Panc1 (cell line): ENCODE data around the gene PLEKHG5. TPM values are rescaled to one million over a fixed set of nuclear protein-coding genes. Genes with fewer than 3 reads are reported as not detected.

Experiments used
- ATAC-seq: fragments of 200-7000 bp; cut with Tn5 transposase; 2 replicates; pipeline ENCODE4 v1.9.1; 2020; ENCODE audit warnings: mild to moderate bottlenecking, moderate library complexity
- BruUV-seq: library from RNA; stranded (reverse); fragments of 400-500 nt; replicated peaks from 2 replicates; lab custom pipeline; 2021; lab: Mats Ljungman, UMichigan
- CTCF ChIA-PET: fragments of 300-600 bp; sonication (Branson Sonifier 250); formaldehyde crosslinking; loops from one replicate; lab custom pipeline; 2022; ENCODE audit warnings: antibody characterized with exemption; lab: Charles Lee
- POLR2A ChIA-PET: fragments of 300-600 bp; sonication (Branson Sonifier 250); formaldehyde crosslinking; loops from one replicate; lab custom pipeline; 2022; ENCODE audit warnings: antibody characterized with exemption; lab: Charles Lee
- DNase-seq: peaks from one replicate; pipeline ENCODE4 v3.0.0-alpha.2; 2010; ENCODE audit warnings: low read depth, low spot score
- H3K27ac ChIP-seq: 2 replicates; pipeline ENCODE4 v1.5.1; 2011; ENCODE audit warnings: mild to moderate bottlenecking, low read length, inconsistent platforms
- H3K27me3 ChIP-seq: fragments of 200-500 bp; sonication (Bioruptor generic); 2 replicates; pipeline ENCODE4 v1.6.0; 2014; ENCODE audit warnings: low read length, inconsistent platforms; ENCODE audit not compliant: control insufficient read depth, insufficient read depth
- H3K36me3 ChIP-seq: fragments of 200-500 bp; sonication (Bioruptor generic); 2 replicates; pipeline ENCODE4 v1.5.1; 2014; ENCODE audit warnings: inconsistent platforms, mild to moderate bottlenecking, low read length, moderate library complexity; ENCODE audit not compliant: control insufficient read depth, insufficient read depth
- H3K4me1 ChIP-seq: 2 replicates; pipeline ENCODE4 v1.5.1; 2011; ENCODE audit warnings: inconsistent platforms, mild to moderate bottlenecking, low read length, moderate library complexity; ENCODE audit not compliant: control insufficient read depth, insufficient read depth
- H3K4me3 ChIP-seq, 2 experiments: 2 replicates each; pipeline ENCODE4 v1.5.1; 2011 to 2012; ENCODE audit warnings: low read depth in 2 of 2, low read length in 2 of 2, mild to moderate bottlenecking in 2 of 2, inconsistent platforms in 1 of 2, moderate library complexity in 1 of 2
- H3K9me3 ChIP-seq: fragments of 200-500 bp; sonication (Bioruptor generic); 2 replicates; pipeline ENCODE4 v1.5.1; 2014; ENCODE audit warnings: low read depth, mild to moderate bottlenecking, inconsistent platforms, low read length, moderate library complexity; ENCODE audit not compliant: control insufficient read depth, insufficient read depth
- POLR2AphosphoS5 ChIP-seq: IDR thresholded peaks from 2 replicates; pipeline ENCODE4 v1.6.1; 2012; ENCODE audit warnings: mild to moderate bottlenecking, low read depth, low read length, moderate library complexity
- SIN3A ChIP-seq: IDR thresholded peaks from 2 replicates; pipeline ENCODE4 v1.6.1; 2012; ENCODE audit warnings: low read depth, mild to moderate bottlenecking, low read length, moderate library complexity, borderline replicate concordance; ENCODE audit not compliant: insufficient read depth
- TCF7L2 ChIP-seq: IDR thresholded peaks from 2 replicates; pipeline ENCODE4 v1.6.1; 2011; ENCODE audit warnings: mild to moderate bottlenecking, low read depth, low read length, inconsistent platforms
- in situ Hi-C: cut with HindIII; loops from 2 replicates; pipeline ENCODE4 v1.10.0; 2016; ENCODE audit warnings: low sequenced_read_pairs, low pct_unique_long_range_greater_than_20kb
- intact Hi-C: fragments of 100-400 bp; cut with micrococcal nuclease; formaldehyde crosslinking; loops from one replicate; pipeline ENCODE4 v1.10.0; 2022; ENCODE audit not compliant: unreplicated experiment
- total RNA-seq: library from RNA; stranded (reverse); gene quantifications from one replicate; pipeline ENCODE4 v1.2.1, GENCODE V29; 2021; ENCODE audit not compliant: unreplicated experiment
- TF ChIP-seq, protein P1 (sequence below), 2 experiments: IDR thresholded peaks; 2 replicates each; pipeline ENCODE4 v1.6.1; 2011 to 2012; ENCODE audit warnings: low read depth in 2 of 2, control low read depth in 1 of 2, low read length in 1 of 2, mild to moderate bottlenecking in 1 of 2, moderate library complexity in 1 of 2; ENCODE audit not compliant: insufficient read depth in 1 of 2
- TF ChIP-seq, protein P2 (sequence below): fragments of 450-650 bp; IDR thresholded peaks from 2 replicates; pipeline ENCODE4 v1.5.1; 2017; ENCODE audit warnings: mild to moderate bottlenecking

The PLEKHG5 gene
- total RNA-seq, 1 experiment from 2014 or later = 6.8 TPM

DNA sequence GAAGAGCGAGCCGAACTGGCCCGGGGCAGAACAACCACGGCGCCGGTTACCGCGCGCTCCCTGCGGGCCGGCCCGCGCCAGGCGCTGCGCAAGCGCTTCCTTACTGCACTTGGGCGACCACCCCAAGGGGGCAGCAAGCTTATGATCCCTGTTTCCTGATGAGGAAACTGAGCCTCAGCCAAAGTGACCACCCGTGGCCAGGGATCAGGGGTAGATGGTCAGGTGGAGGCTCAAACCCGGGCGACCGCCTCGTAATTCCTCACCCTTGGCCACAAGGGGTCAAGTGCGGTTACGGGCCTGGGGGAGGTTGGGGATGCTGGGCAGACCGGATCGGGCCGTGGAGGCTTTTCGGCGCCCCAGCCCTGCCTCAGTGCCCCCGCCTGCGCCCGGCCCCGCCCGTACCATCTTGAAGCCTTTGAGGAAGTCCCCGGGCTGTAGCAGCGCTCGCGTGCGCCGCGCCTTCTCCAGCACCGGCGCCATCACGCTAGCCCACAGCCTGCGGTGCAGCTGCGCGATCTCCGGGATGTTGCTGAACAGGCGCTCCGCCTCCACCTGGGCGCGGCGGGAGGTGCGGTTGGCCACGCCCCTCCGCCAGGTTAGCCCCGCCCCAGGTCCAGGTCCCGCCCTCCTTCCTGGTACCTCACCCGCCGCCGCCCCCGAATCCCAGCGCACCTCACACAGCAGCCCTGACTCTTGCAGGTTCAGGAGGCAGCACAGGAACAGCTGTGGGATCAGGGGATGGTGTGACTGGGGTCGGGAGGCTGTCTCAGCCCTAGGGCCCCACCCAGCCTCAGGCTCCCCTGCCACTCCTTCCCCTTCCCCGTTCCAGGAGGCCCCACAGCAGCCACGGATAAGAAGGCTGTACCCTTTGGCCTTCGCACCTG is 20.1 kb downstream of the PLEKHG5 start:
- no peaks in the 10 kb centered on the region for H3K9me3 ChIP-seq
- H3K4me3 ChIP-seq = no peak overlapping the region
- ChIA-PET POLR2A (interaction anchor here (0.6 to 0.7 kb wide), 2 partner anchors 8 kb away, joined by 3 to 5 read pairs; no protein-coding TSS in a partner anchor), CTCF (interaction anchor here (0.9 kb wide), 1 partner anchor 8 kb away, joined by 3 read pairs; no protein-coding TSS in a partner anchor)
- H3K27me3 ChIP-seq = no peaks in the 10 kb centered on the region
- in situ Hi-C loops (no loop called here), intact Hi-C loops (no loop called here)
- H3K4me1 ChIP-seq = no peaks in the 10 kb centered on the region
- no peaks in the 10 kb centered on the region for H3K36me3 ChIP-seq
- TF ChIP-seq TCF7L2 (no peak), POLR2AphosphoS5 (no peak), SIN3A (no peak)
- TF ChIP-seq, protein P1, sequence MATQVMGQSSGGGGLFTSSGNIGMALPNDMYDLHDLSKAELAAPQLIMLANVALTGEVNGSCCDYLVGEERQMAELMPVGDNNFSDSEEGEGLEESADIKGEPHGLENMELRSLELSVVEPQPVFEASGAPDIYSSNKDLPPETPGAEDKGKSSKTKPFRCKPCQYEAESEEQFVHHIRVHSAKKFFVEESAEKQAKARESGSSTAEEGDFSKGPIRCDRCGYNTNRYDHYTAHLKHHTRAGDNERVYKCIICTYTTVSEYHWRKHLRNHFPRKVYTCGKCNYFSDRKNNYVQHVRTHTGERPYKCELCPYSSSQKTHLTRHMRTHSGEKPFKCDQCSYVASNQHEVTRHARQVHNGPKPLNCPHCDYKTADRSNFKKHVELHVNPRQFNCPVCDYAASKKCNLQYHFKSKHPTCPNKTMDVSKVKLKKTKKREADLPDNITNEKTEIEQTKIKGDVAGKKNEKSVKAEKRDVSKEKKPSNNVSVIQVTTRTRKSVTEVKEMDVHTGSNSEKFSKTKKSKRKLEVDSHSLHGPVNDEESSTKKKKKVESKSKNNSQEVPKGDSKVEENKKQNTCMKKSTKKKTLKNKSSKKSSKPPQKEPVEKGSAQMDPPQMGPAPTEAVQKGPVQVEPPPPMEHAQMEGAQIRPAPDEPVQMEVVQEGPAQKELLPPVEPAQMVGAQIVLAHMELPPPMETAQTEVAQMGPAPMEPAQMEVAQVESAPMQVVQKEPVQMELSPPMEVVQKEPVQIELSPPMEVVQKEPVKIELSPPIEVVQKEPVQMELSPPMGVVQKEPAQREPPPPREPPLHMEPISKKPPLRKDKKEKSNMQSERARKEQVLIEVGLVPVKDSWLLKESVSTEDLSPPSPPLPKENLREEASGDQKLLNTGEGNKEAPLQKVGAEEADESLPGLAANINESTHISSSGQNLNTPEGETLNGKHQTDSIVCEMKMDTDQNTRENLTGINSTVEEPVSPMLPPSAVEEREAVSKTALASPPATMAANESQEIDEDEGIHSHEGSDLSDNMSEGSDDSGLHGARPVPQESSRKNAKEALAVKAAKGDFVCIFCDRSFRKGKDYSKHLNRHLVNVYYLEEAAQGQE (IDR thresholded peaks at IDR 0.05; ENCODE audit: insufficient read depth in 1 of 2, low read depth in 2 of 2, low read length in 1 of 2) = no peak
- TF ChIP-seq, protein P2, sequence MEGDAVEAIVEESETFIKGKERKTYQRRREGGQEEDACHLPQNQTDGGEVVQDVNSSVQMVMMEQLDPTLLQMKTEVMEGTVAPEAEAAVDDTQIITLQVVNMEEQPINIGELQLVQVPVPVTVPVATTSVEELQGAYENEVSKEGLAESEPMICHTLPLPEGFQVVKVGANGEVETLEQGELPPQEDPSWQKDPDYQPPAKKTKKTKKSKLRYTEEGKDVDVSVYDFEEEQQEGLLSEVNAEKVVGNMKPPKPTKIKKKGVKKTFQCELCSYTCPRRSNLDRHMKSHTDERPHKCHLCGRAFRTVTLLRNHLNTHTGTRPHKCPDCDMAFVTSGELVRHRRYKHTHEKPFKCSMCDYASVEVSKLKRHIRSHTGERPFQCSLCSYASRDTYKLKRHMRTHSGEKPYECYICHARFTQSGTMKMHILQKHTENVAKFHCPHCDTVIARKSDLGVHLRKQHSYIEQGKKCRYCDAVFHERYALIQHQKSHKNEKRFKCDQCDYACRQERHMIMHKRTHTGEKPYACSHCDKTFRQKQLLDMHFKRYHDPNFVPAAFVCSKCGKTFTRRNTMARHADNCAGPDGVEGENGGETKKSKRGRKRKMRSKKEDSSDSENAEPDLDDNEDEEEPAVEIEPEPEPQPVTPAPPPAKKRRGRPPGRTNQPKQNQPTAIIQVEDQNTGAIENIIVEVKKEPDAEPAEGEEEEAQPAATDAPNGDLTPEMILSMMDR = no peak; the same call in 1 of the 2 replicates
- H3K27ac ChIP-seq = no peak overlapping the region
- DNase-seq (no peak), ATAC-seq (no peak)
- BruUV-seq = no TSS peak

- DNase-seq (no peak), ATAC-seq (no peak)
- Histone ChIP-seq H3K4me1 (no peaks in the 10 kb centered on the region), H3K4me3 (no peak overlapping the region), H3K27me3 (no peaks in the 10 kb centered on the region), H3K36me3 (no peaks in the 10 kb centered on the region), H3K27ac (no peak overlapping the region), H3K9me3 (no peaks in the 10 kb centered on the region)
- intact Hi-C loops = no loop called here
- BruUV-seq = no TSS peak
- POLR2A ChIA-PET = no interaction called here
- CTCF ChIA-PET = interaction anchor here (0.6 kb wide), 1 partner anchor 11 kb away, joined by 3 read pairs; no protein-coding TSS in a partner anchor
- in situ Hi-C loops = no loop called here
- no peak for TF ChIP-seq SIN3A
- TF ChIP-seq TCF7L2 = no peak
- TF ChIP-seq, protein P2 = no peak
- no peak for TF ChIP-seq POLR2AphosphoS5
- TF ChIP-seq, protein P1 (IDR thresholded peaks at IDR 0.05; ENCODE audit: insufficient read depth in 1 of 2, low read depth in 2 of 2, low read length in 1 of 2) = no peak
Observed at GRCh38 chr1:6470132-6471085, 21.1 kb downstream of the PLEKHG5 start.
